ENCODE data around the gene IL21R. TPM values are rescaled to one million over a fixed set of nuclear protein-coding genes. Genes with fewer than 3 reads are reported as not detected.
"Not testable (repeated sequence)": the region's sequence is repeated elsewhere in the genome, so short reads cannot be mapped to it uniquely, and the experiment has no call there.

Gene IL21R
- total RNA-seq, 2 donors from 2014 or later, result 0.40 to 1.0 TPM

GRCh38 chr16:27414788-27415431, 12.9 kb downstream of the IL21R start:
- no peak for DNase-seq
- no peak for ATAC-seq
- intact Hi-C loops (cut with DNase I, micrococcal nuclease), result no loop called here

GRCh38 chr16:27417047-27417671, 15.2 kb downstream of the IL21R start:
- DNase-seq, result no peak
- ATAC-seq, result no peak
- intact Hi-C loops (cut with DNase I, micrococcal nuclease), result no loop called here

GRCh38 chr16:27421961-27422740, 20.2 kb downstream of the IL21R start:
- intact Hi-C loops (cut with DNase I, micrococcal nuclease), result no loop called here
- ATAC-seq, result no peak
- DNase-seq, result no peak

GRCh38 chr16:27424772-27425498, 23.0 kb downstream of the IL21R start:
- intact Hi-C loops (cut with DNase I, micrococcal nuclease), result no loop called here
- DNase-seq (no peak), ATAC-seq (no peak)

GRCh38 chr16:27425961-27426360, 24.0 kb downstream of the IL21R start:
- intact Hi-C loops (cut with DNase I, micrococcal nuclease), result no loop called here
- DNase-seq, result no peak
- no peak for ATAC-seq

GRCh38 chr16:27426423-27427408, 24.7 kb downstream of the IL21R start:
- DNase-seq (no peak), ATAC-seq (no peak)
- intact Hi-C loops (cut with DNase I, micrococcal nuclease), result no loop called here

- no peak for DNase-seq
- intact Hi-C loops (cut with DNase I, micrococcal nuclease), result no loop called here
- no peak for ATAC-seq
Measured at GRCh38 chr16:27427538-27427937, 25.6 kb downstream of the IL21R start.

GRCh38 chr16:27428026-27428785, 26.2 kb downstream of the IL21R start:
- intact Hi-C loops (cut with DNase I, micrococcal nuclease), result no loop called here
- DNase-seq (no peak), ATAC-seq (no peak)

- DNase-seq (no peak), ATAC-seq (no peak)
- intact Hi-C loops (cut with DNase I, micrococcal nuclease), result no loop called here
Measured at GRCh38 chr16:27429330-27429871, 27.4 kb downstream of the IL21R start.

GRCh38 chr16:27429981-27430441, 28.0 kb downstream of the IL21R start:
- no peak for ATAC-seq
- DNase-seq, result no peak
- intact Hi-C loops (cut with DNase I, micrococcal nuclease), result no loop called here

GRCh38 chr16:27430512-27430911, 28.5 kb downstream of the IL21R start:
- DNase-seq (no peak), ATAC-seq (no peak)
- intact Hi-C loops (cut with DNase I, micrococcal nuclease), result no loop called here

- ATAC-seq (no peak), DNase-seq (no peak)
- intact Hi-C loops (cut with DNase I, micrococcal nuclease), result no loop called here
Measured at GRCh38 chr16:27430923-27431484, 29.0 kb downstream of the IL21R start.

- DNase-seq (no peak), ATAC-seq (no peak)
- intact Hi-C loops (cut with DNase I, micrococcal nuclease), result no loop called here
Measured at GRCh38 chr16:27431773-27432532, 30.0 kb downstream of the IL21R start.

- ATAC-seq, result no peak
- intact Hi-C loops (cut with DNase I, micrococcal nuclease), result no loop called here
- no peak for DNase-seq
Measured at GRCh38 chr16:27432558-27432957, 30.6 kb downstream of the IL21R start.

- DNase-seq; ATAC-seq; intact Hi-C loops (cut with DNase I, micrococcal nuclease): not testable (repeated sequence)
Measured at GRCh38 chr16:27433191-27433590, 31.2 kb downstream of the IL21R start.

- intact Hi-C loops (cut with DNase I, micrococcal nuclease), result no loop called here
- ATAC-seq (no peak), DNase-seq (no peak)
Measured at GRCh38 chr16:27433636-27434035, 31.7 kb downstream of the IL21R start.

All from left colon (tissue), 2 donors.